Panc1 (cell line): ENCODE results near the gene NT5E. TPM values are rescaled to one million over a fixed set of nuclear protein-coding genes. Genes with fewer than 3 reads are reported as not detected.
A peak's percentile ranks its signal among the peaks of the same experiment; 100 is the strongest.
"Not testable (repeated sequence)": the region's sequence is repeated elsewhere in the genome, so short reads cannot be mapped to it uniquely, and the experiment has no call there.

Experiments used
- ATAC-seq: fragments of 200-7000 bp; cut with Tn5 transposase; 2 replicates; pipeline ENCODE4 v1.9.1; 2020; ENCODE audit warnings: mild to moderate bottlenecking, moderate library complexity
- BruUV-seq: library from RNA; stranded (reverse); fragments of 400-500 nt; replicated peaks from 2 replicates; lab custom pipeline; 2021; lab: Mats Ljungman, UMichigan
- CTCF ChIA-PET: fragments of 300-600 bp; sonication (Branson Sonifier 250); formaldehyde crosslinking; loops from one replicate; lab custom pipeline; 2022; ENCODE audit warnings: antibody characterized with exemption; lab: Charles Lee
- POLR2A ChIA-PET: fragments of 300-600 bp; sonication (Branson Sonifier 250); formaldehyde crosslinking; loops from one replicate; lab custom pipeline; 2022; ENCODE audit warnings: antibody characterized with exemption; lab: Charles Lee
- DNase-seq: peaks from one replicate; pipeline ENCODE4 v3.0.0-alpha.2; 2010; ENCODE audit warnings: low read depth, low spot score
- H3K27ac ChIP-seq: 2 replicates; pipeline ENCODE4 v1.5.1; 2011; ENCODE audit warnings: mild to moderate bottlenecking, low read length, inconsistent platforms
- H3K27me3 ChIP-seq: fragments of 200-500 bp; sonication (Bioruptor generic); 2 replicates; pipeline ENCODE4 v1.6.0; 2014; ENCODE audit warnings: low read length, inconsistent platforms; ENCODE audit not compliant: control insufficient read depth, insufficient read depth
- H3K36me3 ChIP-seq: fragments of 200-500 bp; sonication (Bioruptor generic); 2 replicates; pipeline ENCODE4 v1.5.1; 2014; ENCODE audit warnings: inconsistent platforms, mild to moderate bottlenecking, low read length, moderate library complexity; ENCODE audit not compliant: control insufficient read depth, insufficient read depth
- H3K4me1 ChIP-seq: 2 replicates; pipeline ENCODE4 v1.5.1; 2011; ENCODE audit warnings: inconsistent platforms, mild to moderate bottlenecking, low read length, moderate library complexity; ENCODE audit not compliant: control insufficient read depth, insufficient read depth
- H3K4me3 ChIP-seq, 2 experiments: 2 replicates each; pipeline ENCODE4 v1.5.1; 2011 to 2012; ENCODE audit warnings: low read depth in 2 of 2, low read length in 2 of 2, mild to moderate bottlenecking in 2 of 2, inconsistent platforms in 1 of 2, moderate library complexity in 1 of 2
- H3K9me3 ChIP-seq: fragments of 200-500 bp; sonication (Bioruptor generic); 2 replicates; pipeline ENCODE4 v1.5.1; 2014; ENCODE audit warnings: low read depth, mild to moderate bottlenecking, inconsistent platforms, low read length, moderate library complexity; ENCODE audit not compliant: control insufficient read depth, insufficient read depth
- POLR2AphosphoS5 ChIP-seq: IDR thresholded peaks from 2 replicates; pipeline ENCODE4 v1.6.1; 2012; ENCODE audit warnings: mild to moderate bottlenecking, low read depth, low read length, moderate library complexity
- REST ChIP-seq, 2 experiments: IDR thresholded peaks; 2 replicates each; pipeline ENCODE4 v1.6.1; 2011 to 2012; ENCODE audit warnings: low read depth in 2 of 2, control low read depth in 1 of 2, low read length in 1 of 2, mild to moderate bottlenecking in 1 of 2, moderate library complexity in 1 of 2; ENCODE audit not compliant: insufficient read depth in 1 of 2
- SIN3A ChIP-seq: IDR thresholded peaks from 2 replicates; pipeline ENCODE4 v1.6.1; 2012; ENCODE audit warnings: low read depth, mild to moderate bottlenecking, low read length, moderate library complexity, borderline replicate concordance; ENCODE audit not compliant: insufficient read depth
- TCF7L2 ChIP-seq: IDR thresholded peaks from 2 replicates; pipeline ENCODE4 v1.6.1; 2011; ENCODE audit warnings: mild to moderate bottlenecking, low read depth, low read length, inconsistent platforms
- in situ Hi-C: cut with HindIII; loops from 2 replicates; pipeline ENCODE4 v1.10.0; 2016; ENCODE audit warnings: low sequenced_read_pairs, low pct_unique_long_range_greater_than_20kb
- intact Hi-C: fragments of 100-400 bp; cut with micrococcal nuclease; formaldehyde crosslinking; loops from one replicate; pipeline ENCODE4 v1.10.0; 2022; ENCODE audit not compliant: unreplicated experiment
- total RNA-seq: library from RNA; stranded (reverse); gene quantifications from one replicate; pipeline ENCODE4 v1.2.1, GENCODE V29; 2021; ENCODE audit not compliant: unreplicated experiment
- TF ChIP-seq, protein P1 (sequence below): fragments of 450-650 bp; IDR thresholded peaks from 2 replicates; pipeline ENCODE4 v1.5.1; 2017; ENCODE audit warnings: mild to moderate bottlenecking

NT5E gene
- total RNA-seq, 1 experiment from 2014 or later = 58.4 TPM

DNA sequence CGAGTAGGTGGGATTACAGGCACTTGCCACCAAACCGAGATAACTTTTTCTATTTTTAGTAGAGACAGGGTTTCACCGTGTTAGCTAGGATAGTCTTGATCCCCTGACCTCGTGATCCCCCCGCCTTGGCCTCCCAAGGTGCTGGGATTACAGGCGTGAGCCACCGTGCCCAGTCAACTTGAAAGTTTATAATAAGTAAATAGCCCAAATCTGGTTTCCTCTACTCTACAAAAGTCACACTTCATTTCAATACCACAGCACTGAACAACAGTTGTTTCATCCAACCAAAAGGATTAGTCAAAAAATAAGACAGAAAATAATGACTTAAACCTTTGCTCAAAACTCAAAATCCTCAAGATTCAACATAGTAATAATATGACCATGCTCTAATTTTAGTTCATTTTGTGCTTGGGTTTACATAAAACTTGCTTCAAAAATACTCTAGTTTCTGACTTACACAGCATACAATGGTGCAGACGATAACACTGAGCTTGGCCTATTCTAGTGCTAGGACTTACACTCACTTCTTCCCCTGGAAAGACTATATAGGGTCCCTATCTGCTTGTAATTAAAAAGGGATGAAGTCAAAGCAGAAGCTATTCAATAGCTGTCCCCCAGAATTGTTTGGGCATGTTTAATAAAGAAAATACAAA lies 56.7 kb downstream of the NT5E start:
- H3K9me3 ChIP-seq = no peaks in the 10 kb centered on the region
- H3K27me3 ChIP-seq = no peaks in the 10 kb centered on the region
- intact Hi-C loops = no loop called here
- ChIA-PET POLR2A (no interaction called here), CTCF (no interaction called here)
- no peak for DNase-seq
- ATAC-seq = no peak
- in situ Hi-C loops = no loop called here
- H3K4me3 ChIP-seq = no peak overlapping the region
- no peaks in the 10 kb centered on the region for H3K4me1 ChIP-seq
- BruUV-seq = no TSS peak
- no peak for TF ChIP-seq REST (IDR thresholded peaks at IDR 0.05; ENCODE audit: insufficient read depth in 1 of 2, low read depth in 2 of 2, low read length in 1 of 2)
- TF ChIP-seq TCF7L2 = no peak
- no peak for TF ChIP-seq POLR2AphosphoS5
- TF ChIP-seq, protein P1, sequence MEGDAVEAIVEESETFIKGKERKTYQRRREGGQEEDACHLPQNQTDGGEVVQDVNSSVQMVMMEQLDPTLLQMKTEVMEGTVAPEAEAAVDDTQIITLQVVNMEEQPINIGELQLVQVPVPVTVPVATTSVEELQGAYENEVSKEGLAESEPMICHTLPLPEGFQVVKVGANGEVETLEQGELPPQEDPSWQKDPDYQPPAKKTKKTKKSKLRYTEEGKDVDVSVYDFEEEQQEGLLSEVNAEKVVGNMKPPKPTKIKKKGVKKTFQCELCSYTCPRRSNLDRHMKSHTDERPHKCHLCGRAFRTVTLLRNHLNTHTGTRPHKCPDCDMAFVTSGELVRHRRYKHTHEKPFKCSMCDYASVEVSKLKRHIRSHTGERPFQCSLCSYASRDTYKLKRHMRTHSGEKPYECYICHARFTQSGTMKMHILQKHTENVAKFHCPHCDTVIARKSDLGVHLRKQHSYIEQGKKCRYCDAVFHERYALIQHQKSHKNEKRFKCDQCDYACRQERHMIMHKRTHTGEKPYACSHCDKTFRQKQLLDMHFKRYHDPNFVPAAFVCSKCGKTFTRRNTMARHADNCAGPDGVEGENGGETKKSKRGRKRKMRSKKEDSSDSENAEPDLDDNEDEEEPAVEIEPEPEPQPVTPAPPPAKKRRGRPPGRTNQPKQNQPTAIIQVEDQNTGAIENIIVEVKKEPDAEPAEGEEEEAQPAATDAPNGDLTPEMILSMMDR = no peak
- no peak for TF ChIP-seq SIN3A
- H3K27ac ChIP-seq = no peak overlapping the region
- peaks cover 11% of the 10 kb centered on the region; the same call in 1 of the 2 replicates for H3K36me3 ChIP-seq

DNA sequence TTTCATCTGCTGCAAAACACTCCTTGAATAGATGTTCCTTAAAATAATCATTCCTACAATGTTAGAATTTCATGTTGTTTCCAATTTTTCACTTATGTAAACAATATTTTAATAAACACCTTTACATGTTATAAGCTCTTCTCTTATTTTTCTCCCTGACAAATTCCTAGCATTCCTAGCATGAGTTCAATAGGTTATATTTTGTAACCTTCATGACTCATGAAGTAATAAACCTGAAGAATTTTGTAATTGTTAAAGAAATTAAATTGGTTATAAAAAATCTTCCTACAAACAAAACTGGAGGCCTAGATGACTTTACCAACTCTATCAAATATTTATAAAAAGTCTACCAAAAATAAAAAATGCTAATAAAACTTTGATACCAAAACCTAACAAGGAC lies 66.3 kb downstream of the NT5E start:
- Histone ChIP-seq H3K4me3 (no peak overlapping the region), H3K27ac (no peak overlapping the region; the same call in 1 of the 2 replicates), H3K4me1 (peaks cover 3% of the 10 kb centered on the region; the same call in 1 of the 2 replicates), H3K36me3 (peaks cover 34% of the 10 kb centered on the region), H3K27me3 (no peaks in the 10 kb centered on the region), H3K9me3 (no peaks in the 10 kb centered on the region)
- ChIA-PET POLR2A (no interaction called here), CTCF (no interaction called here)
- ATAC-seq (peak; percentile 53; the same call in 1 of the 2 replicates), DNase-seq (no peak)
- intact Hi-C loops (no loop called here), in situ Hi-C loops (no loop called here)
- no TSS peak for BruUV-seq
- TF ChIP-seq SIN3A (no peak), TCF7L2 (no peak), POLR2AphosphoS5 (no peak), REST (IDR thresholded peaks at IDR 0.05; ENCODE audit: insufficient read depth in 1 of 2, low read depth in 2 of 2, low read length in 1 of 2) (no peak)
- TF ChIP-seq, protein P1 = no peak

DNA sequence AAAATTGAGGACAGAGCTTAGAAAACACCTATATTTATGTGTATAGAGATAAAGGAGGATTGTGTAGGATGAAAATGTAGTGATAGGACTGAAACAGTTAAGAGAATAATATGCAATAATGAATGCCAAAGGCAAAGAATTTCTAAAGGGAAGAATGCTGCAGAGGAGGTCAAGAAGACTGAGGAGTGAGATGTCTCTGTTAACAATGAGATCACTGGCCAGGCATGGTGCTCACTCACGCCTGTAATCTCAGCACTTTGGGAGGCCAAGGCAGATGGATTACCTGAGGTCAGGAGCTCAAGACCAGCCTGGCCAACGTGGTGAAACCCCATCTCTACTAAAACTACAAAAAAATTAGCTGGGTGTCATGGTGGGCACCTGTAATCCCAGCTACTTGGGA lies 74.4 kb downstream of the NT5E start:
- POLR2A ChIA-PET, H3K9me3 ChIP-seq, intact Hi-C loops, ATAC-seq, H3K4me1 ChIP-seq, H3K4me3 ChIP-seq, in situ Hi-C loops, H3K27ac ChIP-seq, DNase-seq, BruUV-seq, H3K27me3 ChIP-seq: not testable (repeated sequence)
- CTCF ChIA-PET = interaction anchor here (0.7 kb wide), 1 partner anchor 171 kb away, joined by 3 read pairs; no protein-coding TSS in a partner anchor
- H3K36me3 ChIP-seq = peaks cover 36% of the 10 kb centered on the region
